Tibial artery (tissue), 4 donors: Measurements from ENCODE around the gene BTD.

Source experiments
- DNase-seq, 2 donors: peaks; one replicate each; pipeline ENCODE4 v3.0.0-alpha.2; 2019
- H3K27ac ChIP-seq, 2 donors: fragments of 200-600 bp; sonication (generic) in 1 of 2; 1 replicate in 1 of 2; 2 replicates in 1 of 2; pipeline ENCODE4 v1.5.1; 2018 to 2019; ENCODE audit warnings: mild to moderate bottlenecking in 1 of 2
- H3K27me3 ChIP-seq, 2 donors: fragments of 200-600 bp; sonication (generic) in 1 of 2; one replicate each; pipeline versions ENCODE4 v1.5.1 to v1.6.0; 2016 to 2019
- H3K36me3 ChIP-seq, 3 donors: fragments of 200-600 bp; sonication (generic) in 2 of 3; one replicate each; pipeline ENCODE4 v1.5.1; 2016 to 2019; ENCODE audit warnings: mild to moderate bottlenecking in 2 of 3
- H3K4me1 ChIP-seq, 4 donors: fragments of 200-600 bp; sonication (generic) in 2 of 4; 1 replicate in 3 of 4; 2 replicates in 1 of 4; pipeline ENCODE4 v1.5.1; 2016 to 2019
- H3K4me3 ChIP-seq, 2 donors: fragments of 200-600 bp; sonication (generic) in 1 of 2; 1 replicate in 1 of 2; 2 replicates in 1 of 2; pipeline ENCODE4 v1.5.1; 2018 to 2019; ENCODE audit warnings: mild to moderate bottlenecking in 2 of 2
- H3K9me3 ChIP-seq, 3 donors: fragments of 200-600 bp; sonication (generic) in 1 of 3; one replicate each; pipeline ENCODE4 v1.5.1; 2016 to 2019
- CTCF ChIP-seq, 2 experiments: fragments of 200-600 bp in 1 of 2; fragments of 450-650 bp in 1 of 2; IDR thresholded peaks; one replicate each; pipeline ENCODE4 v1.5.1; 2017 to 2019; ENCODE audit warnings: antibody characterized with exemption in 2 of 2, mild to moderate bottlenecking in 1 of 2, moderate library complexity in 1 of 2
- intact Hi-C: fragments of 100-400 bp; cut with DNase I; formaldehyde crosslinking; loops from one replicate; pipeline ENCODE4 v1.15.0; 2023; ENCODE audit warnings: low total_unique reads

The BTD gene

GRCh38 chr3:15558581-15558980 lies 43.0 kb upstream of the BTD start:
- intact Hi-C loops = no loop called here
- no peak for TF ChIP-seq CTCF (IDR thresholded peaks at IDR 0.05)
- no peaks in the 10 kb centered on the region for H3K27me3 ChIP-seq
- H3K27ac ChIP-seq = no peak overlapping the region
- no peak overlapping the region for H3K4me3 ChIP-seq
- peaks cover 25 to 57% (median 28%) of the 10 kb centered on the region in 3 donors for H3K36me3 ChIP-seq
- H3K4me1 ChIP-seq = no peaks in the 10 kb centered on the region
- H3K9me3 ChIP-seq = no peaks in the 10 kb centered on the region
- DNase-seq = no peak

- peaks cover 56 to 88% (median 60%) of the 10 kb centered on the region in 3 donors for H3K36me3 ChIP-seq
- intact Hi-C loops = loop anchor here (5.0 to 10.0 kb wide), 2 partner anchors 125 to 318 kb away; no protein-coding TSS in a partner anchor
- no peak for DNase-seq
These were observed 39.0 kb upstream of the BTD start for GRCh38 chr3:15562560-15562959.

GRCh38 chr3:15563190-15563589 lies 38.4 kb upstream of the BTD start:
- no peak overlapping the region for H3K4me3 ChIP-seq
- peaks cover 63 to 94% (median 66%) of the 10 kb centered on the region in 3 donors for H3K36me3 ChIP-seq
- no peak overlapping the region for H3K27ac ChIP-seq
- no peaks in the 10 kb centered on the region for H3K9me3 ChIP-seq
- H3K27me3 ChIP-seq = no peaks in the 10 kb centered on the region
- intact Hi-C loops = loop anchor here (5.0 to 10.0 kb wide), 2 partner anchors 126 to 318 kb away; no protein-coding TSS in a partner anchor
- TF ChIP-seq CTCF (IDR thresholded peaks at IDR 0.05) = no peak
- no peak for DNase-seq
- no peaks in the 10 kb centered on the region for H3K4me1 ChIP-seq

More at GRCh38 chr3:15562560-15562959, 39.0 kb upstream of the BTD start:
- H3K4me1 ChIP-seq = no peaks in the 10 kb centered on the region
- H3K27ac ChIP-seq = no peak overlapping the region
- no peaks in the 10 kb centered on the region for H3K9me3 ChIP-seq
- no peak overlapping the region for H3K4me3 ChIP-seq
- no peaks in the 10 kb centered on the region for H3K27me3 ChIP-seq
- no peak for TF ChIP-seq CTCF (IDR thresholded peaks at IDR 0.05)

GRCh38 chr3:15572138-15572537 lies 29.4 kb upstream of the BTD start:
- Histone ChIP-seq H3K4me3 (no peak overlapping the region), H3K9me3 (no peaks in the 10 kb centered on the region), H3K27ac (no peak overlapping the region), H3K27me3 (no peaks in the 10 kb centered on the region), H3K4me1 (no peaks in the 10 kb centered on the region), H3K36me3 (peaks cover 51 to 71% (median 53%) of the 10 kb centered on the region in 3 donors)
- TF ChIP-seq CTCF (IDR thresholded peaks at IDR 0.05) = no peak
- DNase-seq = no peak
- intact Hi-C loops = no loop called here

GRCh38 chr3:15575446-15575845 lies 26.1 kb upstream of the BTD start:
- Histone ChIP-seq H3K4me1 (peaks cover 0 to 11% (median 4%) of the 10 kb centered on the region in 4 donors), H3K27ac (no peak overlapping the region), H3K9me3 (no peaks in the 10 kb centered on the region), H3K27me3 (no peaks in the 10 kb centered on the region), H3K4me3 (no peak overlapping the region), H3K36me3 (peaks cover 32 to 54% (median 38%) of the 10 kb centered on the region in 3 donors)
- intact Hi-C loops = no loop called here
- DNase-seq = no peak
- TF ChIP-seq CTCF (IDR thresholded peaks at IDR 0.05) = no peak

- Histone ChIP-seq H3K4me3 (no peak overlapping the region), H3K36me3 (peaks cover 34 to 52% (median 42%) of the 10 kb centered on the region in 3 donors), H3K27ac (no peak overlapping the region), H3K27me3 (no peaks in the 10 kb centered on the region), H3K9me3 (no peaks in the 10 kb centered on the region), H3K4me1 (peaks cover 0 to 11% (median 4%) of the 10 kb centered on the region in 4 donors)
- no peak for TF ChIP-seq CTCF (IDR thresholded peaks at IDR 0.05)
- no peak for DNase-seq
- intact Hi-C loops = no loop called here
These were observed 25.1 kb upstream of the BTD start for GRCh38 chr3:15576475-15576874.
